ENCODE data around the gene CARMIL1.

The CARMIL1 gene

DNA sequence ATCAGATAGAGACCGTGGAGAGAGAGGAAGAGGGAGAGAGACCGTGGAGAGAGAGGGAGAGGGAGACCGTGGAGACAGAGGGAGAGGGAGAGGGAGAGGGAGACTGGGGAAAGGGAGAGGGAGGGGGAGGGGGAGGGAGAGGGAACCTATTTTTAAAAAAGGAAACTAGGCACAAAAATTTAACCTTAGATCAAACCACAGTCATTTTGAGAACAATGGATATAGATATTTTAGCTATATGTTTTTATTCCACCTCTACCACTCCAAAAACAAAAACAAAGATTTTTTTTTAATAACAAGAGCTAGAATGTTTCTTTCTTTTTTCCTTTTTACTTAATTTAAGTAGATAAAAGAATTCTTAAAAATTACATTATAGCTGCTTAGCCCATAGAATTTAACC, 307.8 kb downstream of the CARMIL1 start:
- no peak for DNase-seq

- DNase-seq: no peak
These were observed 311.8 kb downstream of the CARMIL1 start for GRCh38 chr6:25590986-25591385.

DNA sequence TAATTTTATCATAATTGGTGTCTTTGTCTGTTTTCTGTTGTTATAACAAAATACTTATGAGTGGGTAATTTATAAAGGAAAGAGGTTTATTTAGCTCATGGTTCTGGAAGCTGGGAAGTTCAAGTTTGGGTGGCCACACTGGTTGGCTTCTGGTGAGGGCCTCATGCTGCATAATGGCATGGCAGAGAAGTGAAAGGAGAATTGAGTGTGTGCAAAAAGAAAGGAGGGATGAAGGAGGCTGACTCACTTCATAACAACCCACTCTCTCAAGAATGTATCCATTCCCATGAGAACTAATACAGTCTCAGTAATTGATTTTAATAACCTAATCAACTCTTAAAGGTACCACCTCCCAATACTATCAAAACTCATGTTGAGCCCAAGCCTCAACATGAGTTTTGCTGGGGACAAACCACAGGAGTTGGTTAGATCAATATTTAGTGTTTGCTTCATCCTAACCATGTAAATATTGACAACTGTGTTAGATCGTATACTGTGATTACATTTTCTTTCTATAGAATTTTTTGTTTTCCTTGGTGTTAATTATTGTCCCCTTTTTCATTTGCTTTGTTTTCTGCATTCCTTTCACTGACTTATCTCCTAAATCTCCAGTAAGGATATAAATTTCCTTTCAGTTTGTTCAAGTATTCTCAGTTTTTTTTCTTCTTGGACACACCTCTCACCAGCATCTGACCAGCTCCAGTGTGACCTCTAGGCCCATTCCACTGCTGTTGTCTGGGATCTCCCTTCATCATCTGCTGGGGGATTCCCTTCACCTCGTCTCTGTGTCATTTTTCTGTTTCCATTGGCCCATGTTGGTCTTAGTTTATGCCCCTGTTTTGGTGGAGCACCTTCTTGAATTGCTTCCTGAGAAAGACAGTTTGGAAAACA, 318.0 kb downstream of the CARMIL1 start:
- no peak for DNase-seq

- no peak for DNase-seq
These were observed 320.4 kb downstream of the CARMIL1 start for GRCh38 chr6:25599516-25600085.

- no peak for DNase-seq
These were observed 322.9 kb downstream of the CARMIL1 start for GRCh38 chr6:25601800-25602673.

GRCh38 chr6:25602674-25602982, 323.5 kb downstream of the CARMIL1 start:
- no peak for DNase-seq

DNA sequence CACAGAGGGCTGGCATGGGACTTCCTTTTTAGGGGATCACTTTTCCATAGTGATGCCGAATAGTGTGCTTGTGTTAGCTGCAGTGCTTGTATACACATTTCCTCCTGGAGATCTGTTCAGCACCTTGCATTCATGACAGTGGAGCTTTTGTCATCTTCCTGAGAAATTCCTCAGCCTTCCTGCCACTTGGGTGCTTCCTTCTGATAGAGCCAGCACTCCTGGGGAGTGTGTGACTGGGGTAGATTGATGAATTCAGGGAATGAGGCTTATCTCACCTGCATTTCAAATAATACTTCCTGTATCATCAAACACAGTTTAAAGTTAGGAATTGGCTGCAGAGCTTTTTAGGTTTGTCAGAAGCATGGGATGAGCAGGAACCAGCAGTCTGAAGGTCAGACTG, 324.1 kb downstream of the CARMIL1 start:
- no peak for DNase-seq

GRCh38 chr6:25606151-25606550, 327.0 kb downstream of the CARMIL1 start:
- DNase-seq: no peak

DNA sequence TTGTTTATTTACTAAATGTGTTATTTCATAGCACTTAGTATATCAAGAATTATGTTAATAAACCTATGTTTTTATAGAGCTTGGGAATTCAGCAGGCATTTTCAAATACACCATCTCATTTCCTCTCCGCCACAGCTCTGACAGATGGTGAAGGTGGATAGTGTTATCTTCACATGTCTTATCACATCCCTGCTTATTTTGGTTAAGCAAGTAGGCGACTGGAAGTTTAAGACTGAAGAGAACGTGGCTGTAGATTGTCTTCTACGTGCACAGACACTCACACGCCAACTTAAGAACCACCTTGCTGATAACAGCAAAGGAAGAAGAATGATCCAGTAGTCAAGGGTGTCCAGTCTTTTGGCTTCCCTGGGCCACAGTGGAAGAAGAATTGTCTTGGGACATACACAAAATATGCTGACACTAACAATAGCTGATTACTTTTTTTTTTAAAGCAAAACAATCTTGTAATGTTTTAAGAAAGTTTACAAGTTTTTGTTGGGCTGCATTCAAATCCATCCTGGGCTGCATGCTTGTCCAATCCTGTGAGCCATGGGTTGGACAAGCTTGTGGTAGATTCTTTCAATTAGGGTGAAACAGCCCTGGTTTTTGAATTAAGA, 329.5 kb downstream of the CARMIL1 start:
- DNase-seq: no peak

DNA sequence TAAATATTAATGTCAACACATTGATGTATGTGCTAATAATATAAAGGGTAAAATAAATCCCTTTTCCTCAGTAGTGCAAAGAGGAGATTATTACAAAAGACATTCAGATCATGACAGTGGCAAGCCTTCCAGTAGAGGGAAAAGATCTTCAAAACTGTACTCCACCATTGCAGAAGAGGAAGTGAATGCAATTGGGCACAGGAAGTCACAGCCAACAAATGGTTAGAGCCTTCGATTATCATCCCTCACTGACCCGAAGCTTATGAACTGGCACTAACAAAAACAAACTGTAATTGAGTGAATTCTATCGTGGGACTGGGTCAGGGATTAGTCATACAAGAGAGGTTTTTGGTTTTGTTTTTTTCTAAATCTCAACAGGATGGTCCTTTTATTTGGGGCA, 333.5 kb downstream of the CARMIL1 start:
- no peak for DNase-seq

- no peak for DNase-seq
These were observed 334.2 kb downstream of the CARMIL1 start for GRCh38 chr6:25613415-25613814.

- no peak for DNase-seq
These were observed 334.9 kb downstream of the CARMIL1 start for GRCh38 chr6:25614052-25614451.

- no peak for DNase-seq
These were observed 336.3 kb downstream of the CARMIL1 start for GRCh38 chr6:25615471-25615870.

DNA sequence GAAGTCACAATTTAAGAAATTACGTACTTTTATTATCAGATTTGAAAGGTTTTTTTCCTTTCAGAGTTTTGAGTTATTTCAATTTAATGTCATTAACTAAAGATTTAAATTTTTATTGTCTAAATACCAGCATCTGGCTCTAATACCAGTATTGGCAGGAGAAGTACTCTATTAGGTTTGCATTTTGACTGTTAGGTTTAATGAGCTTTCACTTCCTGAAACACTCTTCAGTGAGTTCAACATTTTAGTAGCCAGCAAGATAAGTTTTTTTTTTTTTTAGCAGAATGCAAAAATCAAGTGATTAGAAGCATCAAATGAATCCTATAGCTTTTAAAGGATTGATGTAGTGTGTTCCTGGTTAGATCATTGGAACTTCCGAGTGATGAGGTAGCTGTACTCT, 338.8 kb downstream of the CARMIL1 start:
- no peak for DNase-seq

DNA sequence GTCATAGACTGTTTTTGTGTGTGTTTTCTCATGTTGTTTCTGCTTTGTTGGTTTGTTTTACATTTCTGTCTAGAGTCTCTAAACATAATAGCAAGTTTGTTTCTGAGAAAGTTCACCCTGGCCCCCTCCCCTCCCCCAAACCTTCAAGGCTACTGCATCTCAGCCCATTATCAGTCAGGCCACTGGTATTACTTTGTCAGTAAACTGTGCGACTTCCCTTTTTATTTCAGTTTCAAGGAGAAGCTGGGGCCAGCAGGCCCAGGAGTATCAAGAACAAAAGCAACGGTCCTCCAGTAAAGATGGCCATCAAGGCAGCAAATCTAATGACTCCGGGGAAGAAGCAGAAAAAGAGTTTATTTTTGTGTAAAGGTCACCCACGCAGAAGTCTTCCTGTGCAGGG, 340.0 kb downstream of the CARMIL1 start:
- no peak for DNase-seq

DNA sequence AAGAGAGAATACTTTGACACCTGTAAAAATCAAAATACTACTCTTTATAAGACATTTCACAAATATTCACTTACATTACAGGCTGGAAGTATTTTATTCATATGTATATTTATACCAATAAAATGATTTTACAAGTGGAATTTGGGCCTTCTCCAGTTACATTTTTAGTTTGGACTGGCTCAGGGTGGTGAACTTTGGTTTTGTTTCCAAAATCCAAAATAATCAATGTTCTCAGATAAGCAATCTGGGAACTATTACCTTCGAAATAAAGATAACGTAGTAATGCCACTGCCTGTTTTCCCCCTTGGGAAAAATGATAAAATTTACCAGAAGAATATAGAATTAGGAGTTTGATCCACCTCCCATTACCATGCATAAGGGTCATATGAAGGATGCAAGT, 341.2 kb downstream of the CARMIL1 start:
- DNase-seq: no peak

GRCh38 chr6:25623065-25623464, 343.9 kb downstream of the CARMIL1 start:
- no peak for DNase-seq

DNA sequence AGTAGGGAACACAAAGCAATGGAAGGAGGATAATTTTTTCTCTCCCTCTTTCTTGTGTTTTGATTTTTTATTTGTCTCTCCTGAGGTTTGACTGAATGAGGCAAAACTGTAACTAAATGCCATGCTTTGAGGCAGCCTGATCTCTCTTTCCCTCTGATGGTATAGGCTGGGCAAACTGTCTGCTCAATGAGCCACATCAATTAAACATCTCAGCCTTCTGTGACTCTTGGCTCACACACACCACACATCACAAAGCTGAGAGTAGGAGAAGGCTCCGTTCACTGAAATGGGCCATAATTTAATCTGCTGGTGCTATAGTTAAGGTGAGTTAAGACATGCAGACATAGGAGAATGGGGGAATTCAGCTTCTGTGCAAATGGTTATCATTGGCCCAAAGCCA, 344.7 kb downstream of the CARMIL1 start:
- no peak for DNase-seq

DNA sequence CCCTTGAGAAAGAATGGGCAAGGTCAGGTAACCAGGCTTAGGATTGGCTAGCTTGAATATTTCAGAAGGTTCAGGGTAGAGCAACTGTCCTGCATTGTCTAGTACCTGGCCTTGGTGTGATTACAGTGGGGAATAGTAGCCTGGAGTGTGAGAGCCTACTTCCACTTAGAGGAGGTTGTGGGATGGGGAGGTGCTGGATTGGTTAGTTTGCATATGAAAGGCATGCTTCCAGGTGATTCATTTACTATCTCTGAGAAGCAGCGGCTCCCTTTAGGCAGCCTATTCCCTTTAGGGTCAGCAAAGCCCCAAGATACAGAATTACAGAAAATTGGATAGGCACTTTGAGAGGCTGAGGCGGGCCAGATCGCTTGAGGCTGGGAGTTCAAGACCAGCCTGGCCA, 347.8 kb downstream of the CARMIL1 start:
- DNase-seq: no peak

- no peak for DNase-seq
These were observed 349.5 kb downstream of the CARMIL1 start for GRCh38 chr6:25628471-25629197.

DNA sequence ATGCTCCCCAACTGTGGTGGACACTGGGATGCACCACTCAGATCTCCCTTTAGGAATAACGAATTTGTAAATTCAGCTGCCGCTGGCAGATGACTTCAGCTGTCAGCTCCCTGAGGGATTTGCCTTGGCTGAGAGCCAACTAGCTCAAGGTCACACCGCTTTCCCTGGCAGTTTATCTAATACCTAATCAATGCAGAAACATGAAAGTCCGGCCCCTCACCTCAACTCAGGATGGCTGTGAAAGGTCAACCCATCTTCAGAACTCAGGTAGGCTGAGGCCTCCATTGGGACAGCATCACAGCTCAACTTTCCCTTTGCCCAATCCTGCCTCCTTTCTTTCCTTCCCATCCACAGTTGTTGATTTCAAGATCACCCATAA, 350.0 kb downstream of the CARMIL1 start:
- no peak for DNase-seq

DNA sequence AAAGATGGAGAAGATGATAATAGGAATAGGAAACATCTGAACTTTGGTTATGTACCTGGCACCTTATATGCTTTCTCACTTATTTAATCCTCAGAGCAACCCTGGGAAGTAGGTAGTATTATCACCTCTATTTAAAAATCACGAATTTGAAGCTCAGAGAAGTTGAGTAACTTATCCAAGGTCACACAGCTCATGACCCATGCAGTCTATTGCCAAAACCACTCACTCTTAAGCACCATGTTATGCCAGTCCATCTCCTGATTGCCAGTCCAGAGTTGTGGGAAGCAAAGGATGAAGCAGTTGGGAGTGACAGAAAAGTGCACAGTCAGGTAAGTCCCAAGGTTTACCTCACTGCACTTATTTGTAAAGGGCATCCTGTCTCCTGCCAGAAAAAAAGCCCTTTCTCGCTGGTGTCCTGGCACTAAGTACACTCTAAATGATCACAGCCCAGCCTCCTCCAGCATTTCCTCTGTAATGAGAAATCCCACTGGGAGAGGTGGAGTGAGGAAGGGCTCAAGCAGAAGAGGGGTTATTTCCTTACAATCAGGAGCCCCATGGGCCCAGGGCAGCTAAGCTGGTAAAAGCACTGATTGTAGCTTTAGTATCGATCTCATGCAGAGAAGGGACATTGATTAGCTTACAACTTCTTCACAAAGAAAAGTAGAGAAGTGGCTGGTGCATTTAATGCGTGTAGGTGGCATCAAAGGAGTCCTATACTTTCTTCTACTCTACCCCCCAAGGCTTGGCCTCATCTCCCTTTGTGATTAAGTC, 351.5 kb downstream of the CARMIL1 start:
- DNase-seq: no peak

All from right hindlimb (tissue), 1 donor.